HG02938 (cell line): Measurements from ENCODE around the gene CNTNAP2.

Experiments used
- ATAC-seq: cut with Tn5 transposase; IDR thresholded peaks from one replicate; pipeline ENCODE4 v1.9.1; 2021; ENCODE audit warnings: mild to moderate bottlenecking, moderate library complexity; ENCODE audit not compliant: unreplicated experiment

The CNTNAP2 gene

DNA sequence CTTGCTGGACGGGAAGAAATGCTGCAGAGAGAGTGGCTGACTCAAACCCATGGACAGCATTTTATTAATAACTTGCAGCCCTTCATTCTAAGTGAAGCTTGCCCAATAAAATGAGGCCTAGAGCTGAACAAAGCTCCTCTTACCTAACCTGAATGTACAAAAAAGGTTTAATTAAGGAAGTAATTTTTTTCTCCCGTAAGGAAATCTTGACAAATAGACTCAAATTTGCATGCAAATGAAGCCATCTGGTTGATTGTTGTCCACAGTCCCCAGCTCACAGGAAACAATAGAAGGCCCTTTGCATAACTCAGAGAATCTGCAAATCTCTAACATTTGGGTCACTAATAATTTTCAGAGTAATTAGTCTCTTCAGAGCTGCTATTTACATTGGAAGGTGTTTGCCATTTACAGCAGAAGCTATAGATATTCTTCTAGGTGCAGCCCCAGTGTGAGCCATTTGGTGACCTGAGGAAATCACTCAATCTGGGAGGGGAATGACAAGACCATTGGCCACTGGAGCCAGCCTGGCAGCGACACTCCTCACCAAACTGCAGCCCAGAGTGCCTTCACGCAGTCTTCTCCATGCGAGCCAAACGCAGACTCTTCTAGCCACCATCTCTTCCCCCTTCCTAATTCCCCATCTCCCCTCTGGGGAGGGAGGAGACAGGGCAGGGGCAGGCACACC is 1991.0 kb downstream of the CNTNAP2 start:
- no peak for ATAC-seq

DNA sequence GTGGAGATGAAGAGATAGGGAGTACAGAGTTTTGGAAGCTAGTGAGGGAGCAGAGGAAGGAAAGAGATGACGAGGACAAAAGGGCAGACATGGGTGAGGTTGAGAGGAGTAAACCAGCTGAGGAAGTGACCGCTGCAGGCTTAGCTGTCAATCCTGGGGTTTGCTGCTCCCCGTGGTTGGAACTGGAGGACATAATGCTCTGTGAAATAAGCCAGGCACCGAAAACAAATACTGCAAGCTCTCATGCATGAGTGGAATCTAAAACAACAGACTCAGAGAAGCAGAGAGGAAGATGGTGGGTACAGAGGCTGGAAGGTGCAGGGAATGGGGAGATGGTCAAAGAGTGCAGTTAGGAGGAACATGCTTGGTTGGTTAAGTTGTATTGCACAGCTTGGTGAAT is 1991.8 kb downstream of the CNTNAP2 start:
- ATAC-seq: no peak

DNA sequence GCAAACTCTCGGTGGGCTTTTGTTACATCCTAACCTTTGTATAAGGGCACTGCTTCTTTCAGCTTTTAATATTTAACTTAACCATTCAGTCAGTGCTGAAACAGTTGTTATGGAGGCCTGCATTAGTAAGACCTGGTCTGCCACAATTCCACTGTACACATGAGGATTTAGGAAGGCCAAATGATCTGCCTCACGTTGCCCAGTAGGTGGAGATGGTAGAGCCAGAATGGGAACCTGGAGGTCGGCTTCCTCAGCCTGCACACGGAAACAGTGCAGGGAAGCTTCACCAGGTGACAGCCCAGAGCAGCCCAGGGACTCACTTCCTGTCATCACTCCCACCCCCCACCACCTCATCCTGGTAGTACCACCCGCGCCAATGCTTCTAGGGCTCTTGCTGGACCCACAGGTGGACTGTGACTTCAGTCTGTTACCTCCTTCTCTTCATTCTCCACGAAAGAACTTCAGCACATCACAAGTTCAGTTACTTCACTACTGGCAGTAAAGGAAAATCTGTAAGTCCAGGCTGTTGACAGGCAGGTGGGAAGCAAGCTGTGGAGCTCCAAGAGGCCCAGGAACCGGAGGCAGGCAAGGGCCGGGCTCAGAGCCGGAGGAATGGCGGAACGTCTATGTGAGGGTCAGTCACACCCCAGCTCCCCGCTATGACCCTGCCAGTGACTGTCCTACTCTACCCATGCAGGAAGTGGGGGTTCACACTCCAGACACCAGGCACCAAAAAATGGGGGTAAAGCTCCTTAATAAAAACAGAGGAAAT is 1993.7 kb downstream of the CNTNAP2 start:
- no peak for ATAC-seq

DNA sequence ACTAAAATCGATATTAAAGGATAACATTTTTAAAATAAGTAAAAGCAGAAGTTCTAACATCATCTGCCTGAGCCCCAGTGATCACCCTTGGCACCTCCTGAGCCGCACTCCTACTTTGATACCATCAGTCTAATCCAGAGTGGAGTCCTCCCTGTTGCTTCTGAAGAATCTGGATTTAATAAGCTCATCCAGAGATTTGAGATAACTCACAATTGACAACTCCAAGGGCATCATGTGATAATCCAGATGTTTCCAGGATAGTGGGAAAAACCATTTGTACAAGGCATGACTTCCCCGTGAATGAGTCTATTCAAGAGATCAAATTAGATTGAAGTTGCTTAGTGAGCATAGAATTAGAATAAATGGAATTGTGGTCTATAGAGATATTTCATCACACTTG is 1998.2 kb downstream of the CNTNAP2 start:
- no peak for ATAC-seq

DNA sequence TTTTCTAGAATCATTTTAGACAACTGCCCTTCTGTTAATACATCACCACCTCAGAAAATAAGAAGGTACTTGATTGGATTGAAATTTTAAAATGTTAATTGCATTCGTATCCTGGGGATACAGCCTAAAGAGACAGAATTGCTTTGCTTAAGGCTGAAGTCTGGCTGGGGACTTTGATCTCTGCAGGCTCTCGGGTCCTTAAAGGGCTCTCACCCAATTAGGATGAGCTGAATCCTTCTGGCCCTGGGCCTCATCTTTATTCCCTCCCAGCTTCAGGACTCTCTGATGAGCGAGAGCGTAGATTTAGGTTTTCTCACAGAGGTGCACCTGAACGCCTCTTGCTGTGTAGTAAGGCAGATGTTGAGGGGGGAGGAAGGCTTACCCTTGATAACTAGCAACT is 1998.7 kb downstream of the CNTNAP2 start:
- no peak for ATAC-seq

DNA sequence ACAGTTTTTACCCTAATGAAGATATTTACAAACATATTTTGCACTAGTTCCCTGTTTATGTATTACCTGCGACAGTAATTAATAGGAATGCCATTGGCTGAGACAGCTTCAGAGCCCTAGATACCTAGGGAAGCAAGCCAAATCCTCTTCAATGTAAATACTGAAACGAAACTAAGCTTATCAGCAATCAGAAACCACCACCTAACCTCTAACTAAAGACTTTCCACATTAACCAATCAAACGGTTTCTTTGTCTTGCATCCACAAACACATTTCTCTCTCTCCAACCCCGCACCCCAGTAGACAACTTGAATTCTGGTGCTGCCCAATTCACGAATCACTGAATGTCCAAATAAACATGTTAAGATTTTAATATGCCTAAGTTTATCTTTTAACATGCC is 1999.6 kb downstream of the CNTNAP2 start:
- no peak for ATAC-seq

DNA sequence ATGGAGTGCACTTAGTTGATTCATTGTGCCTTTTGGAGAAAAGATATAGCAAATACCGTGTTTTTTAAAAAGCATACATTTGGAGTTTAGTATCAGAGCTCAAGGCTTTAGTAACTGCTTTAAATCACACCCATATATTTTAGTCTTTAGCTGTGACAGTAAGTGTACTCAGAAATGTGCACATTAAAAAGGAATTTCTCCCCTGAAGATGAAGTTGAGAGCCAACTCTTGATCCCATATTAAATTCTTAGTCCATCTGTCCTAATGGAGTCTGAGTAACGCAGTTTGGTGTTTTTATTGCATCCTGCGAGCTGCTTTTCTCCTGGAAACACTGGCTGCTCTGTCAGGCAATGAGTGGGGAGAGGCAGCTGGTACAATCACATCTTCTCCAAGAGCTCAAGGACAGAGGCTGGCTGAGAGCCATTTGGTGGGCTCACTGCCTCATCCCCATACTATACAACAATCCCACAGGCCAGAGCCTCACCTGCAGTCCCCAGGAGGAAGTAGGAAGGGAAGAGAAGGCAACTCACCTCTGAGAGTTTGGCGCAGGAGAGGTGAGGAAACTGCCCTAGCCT is 2000.3 kb downstream of the CNTNAP2 start:
- ATAC-seq: no peak

DNA sequence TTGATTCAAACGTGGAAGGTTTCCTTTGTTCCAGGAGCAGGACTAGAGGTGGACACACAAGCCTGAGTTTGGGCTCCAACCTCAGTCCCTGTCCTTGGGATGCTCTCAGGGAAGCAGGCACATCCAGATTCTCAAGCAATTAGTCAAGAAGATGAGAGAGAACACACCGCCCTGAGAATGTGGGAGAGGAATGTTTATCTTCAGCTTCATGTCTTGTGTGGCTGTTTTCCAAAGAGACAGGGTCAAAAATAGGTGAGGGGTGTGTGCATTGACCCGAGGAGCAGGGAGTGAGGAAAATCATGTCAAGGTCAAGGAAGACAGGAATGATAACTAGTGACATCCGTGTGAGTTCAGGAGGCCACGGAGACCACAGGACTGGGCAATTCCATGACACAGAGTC is 2001.8 kb downstream of the CNTNAP2 start:
- ATAC-seq: no peak

DNA sequence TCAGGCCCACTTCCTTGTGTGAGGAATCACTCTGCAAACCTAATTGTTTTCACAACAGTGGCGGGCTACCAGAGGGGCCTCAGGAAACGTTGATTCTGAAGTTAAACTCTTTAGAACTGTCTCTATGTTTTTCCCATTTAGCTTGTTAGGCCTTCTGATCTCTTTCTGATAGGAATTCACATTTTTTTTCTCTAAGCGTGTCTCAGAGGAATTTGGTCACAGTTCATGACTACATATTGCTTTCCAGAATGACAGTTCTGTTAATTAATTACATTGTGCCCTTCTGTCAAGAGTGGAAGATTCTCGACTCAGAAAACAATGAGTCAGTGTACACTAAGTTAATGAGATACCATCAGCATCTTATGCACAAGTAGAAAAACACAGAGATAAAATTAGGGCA is 2004.8 kb downstream of the CNTNAP2 start:
- no peak for ATAC-seq

DNA sequence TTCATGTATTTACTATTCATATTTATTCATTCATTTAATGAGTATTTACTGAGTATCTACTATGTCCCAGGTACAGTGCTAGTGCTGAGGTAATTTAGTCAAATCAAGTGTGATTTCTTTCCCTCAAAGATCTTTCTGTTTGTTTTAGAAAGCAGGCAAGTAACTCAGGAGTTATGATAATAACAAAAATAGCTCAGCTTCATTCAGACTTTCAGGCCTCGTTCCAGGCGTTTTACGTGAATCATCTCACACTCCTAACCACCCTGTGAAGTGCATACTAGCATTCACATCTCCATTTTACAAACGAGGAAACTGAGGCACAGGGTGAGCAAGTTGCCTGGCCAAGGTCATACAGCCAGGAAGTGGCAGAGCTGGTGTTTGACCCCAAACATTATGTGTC is 2005.2 kb downstream of the CNTNAP2 start:
- no peak for ATAC-seq

DNA sequence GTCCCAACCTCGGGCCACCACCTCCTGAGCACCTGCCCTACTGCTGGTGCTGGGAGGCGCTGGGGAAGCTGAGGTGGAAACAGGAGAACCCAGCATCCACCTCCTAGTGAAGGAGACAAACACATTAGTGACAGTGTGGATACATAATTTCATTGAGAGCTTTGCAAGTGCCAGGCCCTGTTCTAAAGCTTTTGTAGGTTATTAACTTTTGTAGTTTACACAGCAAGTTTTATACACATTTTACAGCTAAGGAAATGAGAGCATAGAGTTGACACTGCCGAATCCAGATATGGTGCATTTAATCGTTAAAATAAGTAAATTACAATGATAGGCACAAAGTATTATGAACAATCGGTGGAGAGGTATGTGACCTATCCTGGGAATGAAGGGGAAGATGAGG is 2007.9 kb downstream of the CNTNAP2 start:
- ATAC-seq: no peak

DNA sequence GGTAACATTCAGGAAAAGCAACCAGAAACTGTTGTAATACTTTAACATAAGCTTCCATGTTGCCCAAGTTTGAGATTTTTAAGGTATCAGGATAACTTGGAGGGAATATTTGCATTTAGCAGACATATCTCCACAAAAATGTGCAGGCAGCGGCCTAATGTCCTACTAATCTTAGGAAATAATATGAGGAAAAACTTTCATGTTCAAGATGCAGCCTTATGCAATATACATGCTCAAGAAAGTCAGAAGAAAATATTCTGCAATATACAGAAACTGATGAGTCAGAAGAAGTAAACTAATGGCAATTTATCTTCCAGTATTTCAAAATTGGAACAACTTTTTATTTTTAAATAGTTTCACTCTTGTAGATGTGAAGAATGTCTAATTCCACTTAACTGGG is 2010.8 kb downstream of the CNTNAP2 start:
- ATAC-seq: no peak

DNA sequence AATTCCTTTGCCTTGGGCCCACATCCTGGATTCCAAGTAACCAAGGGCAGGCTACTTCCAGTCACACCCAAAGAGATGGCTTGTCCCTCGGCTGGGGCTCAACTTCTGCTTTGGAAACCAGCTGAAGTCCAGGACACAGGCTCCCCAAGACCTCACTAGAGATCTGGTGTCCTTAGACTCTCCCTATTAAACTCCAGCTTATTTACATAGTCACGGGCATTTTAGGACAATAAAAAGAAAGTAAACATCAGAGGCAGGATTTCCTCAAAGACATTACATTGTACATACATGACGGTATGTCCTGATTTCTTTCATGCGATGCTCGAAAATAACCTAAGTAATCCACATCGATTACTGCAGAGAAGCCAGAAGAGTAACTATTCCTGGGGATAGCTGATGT is 2012.4 kb downstream of the CNTNAP2 start:
- ATAC-seq: no peak

DNA sequence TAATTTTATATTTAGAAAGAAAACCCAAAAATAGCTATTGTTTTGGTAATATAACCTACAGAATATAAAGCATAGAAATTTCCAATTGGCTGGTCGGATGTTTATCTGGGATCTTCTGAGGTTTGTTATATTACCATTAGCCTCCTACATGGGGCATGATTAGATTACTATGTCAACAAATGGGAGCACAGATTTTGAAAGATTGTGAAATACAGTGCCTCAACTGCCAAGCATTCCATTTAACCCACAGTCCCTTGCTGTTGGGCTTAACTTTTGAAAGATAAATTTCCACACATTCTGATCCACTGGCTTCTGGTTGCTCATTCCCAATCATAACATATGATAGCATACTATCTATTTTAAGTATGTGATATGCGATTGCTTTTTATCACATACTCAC is 2018.5 kb downstream of the CNTNAP2 start:
- no peak for ATAC-seq

DNA sequence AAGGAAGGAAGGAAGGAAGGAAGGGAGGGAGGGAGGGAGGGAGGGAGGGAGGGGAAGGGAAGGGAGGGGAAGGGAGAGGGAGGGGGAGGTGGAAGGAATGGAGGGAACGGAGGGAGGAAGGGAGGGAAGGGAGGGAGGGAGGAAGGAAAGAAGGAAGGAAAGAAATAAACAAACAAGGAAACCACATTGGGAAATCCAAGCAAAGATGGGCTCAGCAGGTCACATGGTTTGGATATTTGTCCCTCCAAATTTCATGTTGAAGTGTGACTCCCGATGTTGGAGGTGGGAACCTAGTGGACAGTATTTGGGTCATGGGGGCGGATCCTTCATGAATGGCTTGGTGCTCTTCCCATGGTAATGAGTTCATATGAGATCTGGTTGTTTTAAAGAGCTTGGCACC is 2019.4 kb downstream of the CNTNAP2 start:
- ATAC-seq: no peak

DNA sequence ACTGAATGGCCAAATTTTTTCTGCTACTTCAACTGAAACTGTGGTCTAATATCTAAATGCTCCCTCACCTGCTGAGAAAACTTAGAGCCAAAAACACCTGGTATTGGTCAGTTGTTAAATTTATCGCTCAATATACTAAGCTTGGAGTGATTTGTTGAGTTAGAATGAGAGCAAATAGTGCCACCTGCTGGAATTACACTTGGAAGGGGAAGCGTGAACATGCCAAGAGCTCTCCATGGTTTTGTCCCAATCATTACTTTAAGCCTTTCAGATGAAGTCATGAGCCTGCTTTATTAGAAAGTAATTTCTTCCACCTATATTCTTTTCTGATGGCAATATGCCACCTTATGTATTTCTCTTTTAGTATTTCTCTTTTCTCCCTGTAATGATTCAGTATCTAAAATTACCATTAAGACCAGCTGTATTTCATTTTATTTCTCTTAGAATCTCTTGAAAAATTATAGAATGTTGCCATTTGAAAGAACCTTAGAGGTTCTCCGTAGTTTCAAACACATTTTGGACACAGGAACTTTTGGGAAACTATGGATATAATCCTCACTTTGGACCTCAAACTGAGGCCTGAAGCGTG is 2026.2 kb downstream of the CNTNAP2 start:
- ATAC-seq: no peak

DNA sequence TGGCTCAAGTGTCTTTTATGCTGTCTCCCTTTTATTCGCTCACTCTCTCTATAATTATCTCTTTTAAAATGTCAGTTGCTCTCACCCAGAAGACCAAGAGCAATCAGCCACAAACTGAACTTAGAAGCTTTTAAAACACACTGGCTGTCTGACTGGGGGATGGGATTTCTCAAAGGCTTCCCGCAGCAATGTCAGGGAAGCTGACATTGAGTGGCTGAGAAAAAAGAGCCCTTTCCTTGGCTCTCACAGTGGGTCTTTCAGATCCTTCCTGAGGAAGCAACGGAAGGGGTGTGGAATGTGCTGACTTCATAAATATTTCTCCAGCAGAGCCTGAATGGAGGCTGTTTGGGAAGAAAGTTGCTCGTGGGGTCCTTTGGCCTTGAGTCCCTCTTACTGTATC is 2028.2 kb downstream of the CNTNAP2 start:
- no peak for ATAC-seq

DNA sequence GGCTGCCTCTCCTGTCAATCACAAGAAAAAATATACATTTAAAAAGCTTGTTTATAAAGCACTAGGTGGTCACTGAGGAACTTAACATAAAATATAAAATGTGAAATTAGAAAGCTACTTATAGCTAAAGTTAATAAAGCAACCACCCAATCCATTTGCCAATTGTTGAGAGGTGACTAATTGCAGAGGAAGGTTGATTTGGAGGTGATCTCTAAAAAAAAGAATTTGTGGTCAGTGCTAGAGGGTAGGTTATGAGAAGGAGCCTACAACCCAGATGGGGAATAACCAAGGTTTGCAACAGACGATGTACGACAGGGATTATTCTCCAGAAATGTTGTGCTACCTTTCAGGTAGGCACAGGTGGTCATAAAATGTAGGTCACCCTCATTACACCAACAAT is 2029.7 kb downstream of the CNTNAP2 start:
- no peak for ATAC-seq

DNA sequence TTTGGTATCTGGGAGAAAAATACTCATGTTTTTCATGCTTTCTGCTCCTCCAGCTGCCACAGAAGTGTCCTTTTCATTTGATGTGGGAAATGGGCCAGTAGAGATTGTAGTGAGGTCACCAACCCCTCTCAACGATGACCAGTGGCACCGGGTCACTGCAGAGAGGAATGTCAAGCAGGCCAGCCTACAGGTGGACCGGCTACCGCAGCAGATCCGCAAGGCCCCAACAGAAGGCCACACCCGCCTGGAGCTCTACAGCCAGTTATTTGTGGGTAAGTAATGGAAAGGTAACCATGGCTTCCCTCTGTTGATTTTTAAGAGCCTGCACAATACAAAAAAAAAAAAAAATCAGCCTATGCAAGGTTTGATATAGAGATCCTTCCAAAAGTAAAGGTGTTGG is 2030.8 kb downstream of the CNTNAP2 start:
- no peak for ATAC-seq

DNA sequence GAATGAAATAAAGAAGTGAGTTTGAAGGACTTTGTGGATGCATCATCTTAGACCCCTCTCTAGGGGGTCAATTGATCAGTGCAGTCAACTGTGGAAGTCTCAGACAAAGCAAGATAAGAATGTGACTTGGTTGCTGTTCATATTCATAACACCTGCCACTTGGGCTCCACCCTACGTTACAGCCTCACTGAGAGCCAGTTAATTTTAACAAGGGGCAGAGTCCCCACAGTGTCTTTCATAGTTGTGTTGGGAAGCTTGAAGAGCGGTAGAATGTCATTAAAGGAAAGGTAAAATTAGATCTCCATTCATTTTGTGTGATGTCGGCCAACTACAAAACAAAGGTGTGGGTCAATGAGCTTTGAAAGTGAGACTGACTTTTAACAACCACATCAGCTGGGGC is 2031.9 kb downstream of the CNTNAP2 start:
- ATAC-seq: no peak

DNA sequence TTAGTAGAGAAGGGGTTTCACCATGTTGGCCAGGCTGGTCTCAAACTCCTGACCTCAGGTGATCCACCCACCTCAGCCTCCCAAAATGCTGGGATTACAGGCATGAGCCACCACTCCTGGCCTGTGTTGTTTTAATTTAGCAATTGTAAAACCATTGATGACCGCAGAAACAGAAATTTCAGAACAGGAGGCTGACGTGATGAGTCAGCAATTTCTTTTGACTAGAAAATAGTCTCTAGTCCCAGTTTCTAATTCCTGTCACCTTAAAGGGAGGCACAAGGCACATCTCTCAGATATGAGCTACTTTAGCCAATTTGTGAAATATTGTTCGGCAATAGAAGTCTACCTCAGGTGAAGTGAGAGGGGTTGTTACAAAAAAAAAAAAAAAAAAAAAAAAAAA is 2033.1 kb downstream of the CNTNAP2 start:
- no peak for ATAC-seq

DNA sequence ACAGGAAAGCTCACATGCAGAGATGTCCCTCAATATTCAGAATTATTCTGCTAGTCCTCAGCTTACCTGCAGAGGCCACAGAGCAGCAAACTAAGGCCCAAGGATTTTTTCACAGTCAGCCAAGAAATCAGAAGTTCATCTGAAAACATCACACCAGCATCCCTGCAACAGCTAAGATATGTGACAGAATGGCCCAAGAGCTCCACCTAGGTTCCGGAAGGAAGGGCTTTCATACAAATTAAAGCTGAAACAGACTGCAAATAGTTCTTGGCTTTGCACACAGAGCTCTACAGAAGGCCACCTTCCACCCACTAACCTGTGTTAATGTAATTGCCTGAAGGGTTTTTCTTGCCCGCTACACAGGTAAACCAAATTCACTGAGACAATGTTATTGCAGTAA is 2035.2 kb downstream of the CNTNAP2 start:
- no peak for ATAC-seq
